Measurements from ENCODE around the gene SCTR. TPM values are rescaled to one million over a fixed set of nuclear protein-coding genes. Genes with fewer than 3 reads are reported as not detected.

The SCTR gene
- total and polyA plus RNA-seq, 2 of the 13 experiments (the other 11 are each of a cell fraction or from before 2014, with no cell fraction given), result not detected

DNA sequence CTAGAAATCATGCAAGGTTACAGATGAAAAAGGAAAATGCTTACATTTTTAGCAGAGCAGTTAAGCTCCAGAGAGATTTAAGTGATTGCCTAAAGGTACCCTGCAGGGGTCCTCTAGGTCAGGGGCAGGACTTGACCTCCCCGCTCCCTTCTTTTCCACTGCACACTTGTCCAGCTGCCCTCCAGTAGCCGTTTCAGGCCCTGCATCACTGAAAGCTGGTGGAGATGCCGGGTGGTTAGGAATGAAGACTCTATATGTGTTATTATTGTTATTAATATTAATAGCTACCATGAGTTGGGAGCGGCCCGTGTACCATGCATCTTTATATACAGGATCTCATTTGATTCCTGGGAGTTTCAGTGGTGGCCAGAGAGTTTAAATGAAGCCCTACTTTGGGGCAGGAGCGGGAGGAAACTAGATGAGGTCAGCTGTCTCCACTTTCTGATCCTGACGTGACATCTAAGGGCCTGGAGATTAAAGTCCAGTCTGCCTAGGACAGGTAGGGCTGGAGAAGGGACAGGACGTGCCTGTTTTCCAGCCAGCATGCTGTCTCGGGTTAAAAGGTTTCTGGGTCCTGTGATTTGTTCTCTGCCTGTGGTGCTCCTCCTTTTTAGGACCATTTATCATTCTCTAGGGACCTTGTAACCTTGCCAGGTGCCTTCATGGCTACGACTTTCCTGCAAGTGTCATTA, 90.5 kb downstream of the SCTR start (continued):
- TF ChIP-seq HMG20A (CRISPR knock-in tag; IDR thresholded peaks at IDR 0.05; ENCODE audit: borderline replicate concordance), result peak; percentile 60; the same call in 1 of the 2 replicates
- TF ChIP-seq SMARCE1 (IDR thresholded peaks at IDR 0.05; ENCODE audit: borderline replicate concordance), result no peak
- no peak for TF ChIP-seq GATAD1 (CRISPR knock-in tag; IDR thresholded peaks at IDR 0.05)
- TF ChIP-seq, protein P1, sequence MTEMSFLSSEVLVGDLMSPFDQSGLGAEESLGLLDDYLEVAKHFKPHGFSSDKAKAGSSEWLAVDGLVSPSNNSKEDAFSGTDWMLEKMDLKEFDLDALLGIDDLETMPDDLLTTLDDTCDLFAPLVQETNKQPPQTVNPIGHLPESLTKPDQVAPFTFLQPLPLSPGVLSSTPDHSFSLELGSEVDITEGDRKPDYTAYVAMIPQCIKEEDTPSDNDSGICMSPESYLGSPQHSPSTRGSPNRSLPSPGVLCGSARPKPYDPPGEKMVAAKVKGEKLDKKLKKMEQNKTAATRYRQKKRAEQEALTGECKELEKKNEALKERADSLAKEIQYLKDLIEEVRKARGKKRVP (CRISPR knock-in tag; IDR thresholded peaks at IDR 0.05), result no peak
- peak; percentile 28 for TF ChIP-seq SKI (IDR thresholded peaks at IDR 0.05; ENCODE audit: partially characterized antibody)
- TF ChIP-seq FOXP1 (IDR thresholded peaks at IDR 0.05), result no peak
- TF ChIP-seq FOXP1 (CRISPR knock-in tag; IDR thresholded peaks at IDR 0.05), result peak; percentile 6; the same call in 1 of the 2 replicates
- TF ChIP-seq ZMYM3 (CRISPR knock-in tag; IDR thresholded peaks at IDR 0.05), result no peak
- TF ChIP-seq ZNF629 (CRISPR knock-in tag; conservative IDR thresholded peaks at IDR 0.05), result no peak
- no peak for TF ChIP-seq SRY (CRISPR knock-in tag; IDR thresholded peaks at IDR 0.05)
- no peak for TF ChIP-seq ZNF17 (CRISPR knock-in tag; IDR thresholded peaks at IDR 0.05)
- no peak for TF ChIP-seq U2AF2 (IDR thresholded peaks at IDR 0.05; ENCODE audit: low read depth, low read length)
- no peak for TF ChIP-seq NCOA1 (CRISPR knock-in tag; IDR thresholded peaks at IDR 0.05)
- TF ChIP-seq ZNF772 (CRISPR knock-in tag; IDR thresholded peaks at IDR 0.05), result peak; percentile 65; the same call in 1 of the 2 replicates
- no peak for TF ChIP-seq BHLHE40 (IDR thresholded peaks at IDR 0.05; ENCODE audit: low read length)
- TF ChIP-seq, protein P2, sequence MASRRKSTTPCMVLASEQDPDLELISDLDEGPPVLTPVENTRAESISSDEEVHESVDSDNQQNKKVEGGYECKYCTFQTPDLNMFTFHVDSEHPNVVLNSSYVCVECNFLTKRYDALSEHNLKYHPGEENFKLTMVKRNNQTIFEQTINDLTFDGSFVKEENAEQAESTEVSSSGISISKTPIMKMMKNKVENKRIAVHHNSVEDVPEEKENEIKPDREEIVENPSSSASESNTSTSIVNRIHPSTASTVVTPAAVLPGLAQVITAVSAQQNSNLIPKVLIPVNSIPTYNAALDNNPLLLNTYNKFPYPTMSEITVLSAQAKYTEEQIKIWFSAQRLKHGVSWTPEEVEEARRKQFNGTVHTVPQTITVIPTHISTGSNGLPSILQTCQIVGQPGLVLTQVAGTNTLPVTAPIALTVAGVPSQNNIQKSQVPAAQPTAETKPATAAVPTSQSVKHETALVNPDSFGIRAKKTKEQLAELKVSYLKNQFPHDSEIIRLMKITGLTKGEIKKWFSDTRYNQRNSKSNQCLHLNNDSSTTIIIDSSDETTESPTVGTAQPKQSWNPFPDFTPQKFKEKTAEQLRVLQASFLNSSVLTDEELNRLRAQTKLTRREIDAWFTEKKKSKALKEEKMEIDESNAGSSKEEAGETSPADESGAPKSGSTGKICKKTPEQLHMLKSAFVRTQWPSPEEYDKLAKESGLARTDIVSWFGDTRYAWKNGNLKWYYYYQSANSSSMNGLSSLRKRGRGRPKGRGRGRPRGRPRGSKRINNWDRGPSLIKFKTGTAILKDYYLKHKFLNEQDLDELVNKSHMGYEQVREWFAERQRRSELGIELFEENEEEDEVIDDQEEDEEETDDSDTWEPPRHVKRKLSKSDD (CRISPR knock-in tag; IDR thresholded peaks at IDR 0.05; ENCODE audit: low read depth), result no peak
- TF ChIP-seq, protein P3, sequence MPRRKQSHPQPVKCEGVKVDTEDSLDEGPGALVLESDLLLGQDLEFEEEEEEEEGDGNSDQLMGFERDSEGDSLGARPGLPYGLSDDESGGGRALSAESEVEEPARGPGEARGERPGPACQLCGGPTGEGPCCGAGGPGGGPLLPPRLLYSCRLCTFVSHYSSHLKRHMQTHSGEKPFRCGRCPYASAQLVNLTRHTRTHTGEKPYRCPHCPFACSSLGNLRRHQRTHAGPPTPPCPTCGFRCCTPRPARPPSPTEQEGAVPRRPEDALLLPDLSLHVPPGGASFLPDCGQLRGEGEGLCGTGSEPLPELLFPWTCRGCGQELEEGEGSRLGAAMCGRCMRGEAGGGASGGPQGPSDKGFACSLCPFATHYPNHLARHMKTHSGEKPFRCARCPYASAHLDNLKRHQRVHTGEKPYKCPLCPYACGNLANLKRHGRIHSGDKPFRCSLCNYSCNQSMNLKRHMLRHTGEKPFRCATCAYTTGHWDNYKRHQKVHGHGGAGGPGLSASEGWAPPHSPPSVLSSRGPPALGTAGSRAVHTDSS (CRISPR knock-in tag; conservative IDR thresholded peaks at IDR 0.05), result no peak
- TF ChIP-seq GATA4 (IDR thresholded peaks at IDR 0.05; ENCODE audit: borderline replicate concordance, low read depth), result no peak
- TF ChIP-seq, protein P4, sequence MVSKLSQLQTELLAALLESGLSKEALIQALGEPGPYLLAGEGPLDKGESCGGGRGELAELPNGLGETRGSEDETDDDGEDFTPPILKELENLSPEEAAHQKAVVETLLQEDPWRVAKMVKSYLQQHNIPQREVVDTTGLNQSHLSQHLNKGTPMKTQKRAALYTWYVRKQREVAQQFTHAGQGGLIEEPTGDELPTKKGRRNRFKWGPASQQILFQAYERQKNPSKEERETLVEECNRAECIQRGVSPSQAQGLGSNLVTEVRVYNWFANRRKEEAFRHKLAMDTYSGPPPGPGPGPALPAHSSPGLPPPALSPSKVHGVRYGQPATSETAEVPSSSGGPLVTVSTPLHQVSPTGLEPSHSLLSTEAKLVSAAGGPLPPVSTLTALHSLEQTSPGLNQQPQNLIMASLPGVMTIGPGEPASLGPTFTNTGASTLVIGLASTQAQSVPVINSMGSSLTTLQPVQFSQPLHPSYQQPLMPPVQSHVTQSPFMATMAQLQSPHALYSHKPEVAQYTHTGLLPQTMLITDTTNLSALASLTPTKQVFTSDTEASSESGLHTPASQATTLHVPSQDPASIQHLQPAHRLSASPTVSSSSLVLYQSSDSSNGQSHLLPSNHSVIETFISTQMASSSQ (IDR thresholded peaks at IDR 0.05; ENCODE audit: low read depth), result peak; percentile 46; the same call in 1 of the 2 replicates
- TF ChIP-seq, protein P4 (CRISPR knock-in tag; IDR thresholded peaks at IDR 0.05; ENCODE audit: borderline replicate concordance), result no peak
- no peak; the same call in 1 of the 2 replicates for TF ChIP-seq ZFY (CRISPR knock-in tag; IDR thresholded peaks at IDR 0.05)
